Measurements from ENCODE around the gene LILRB3.
"Not testable (repeated sequence)": the region's sequence is repeated elsewhere in the genome, so short reads cannot be mapped to it uniquely, and the experiment has no call there.

The LILRB3 gene

GRCh38 chr19:54222474-54223276 is at the start of gene LILRB3:
TSS of gene LILRB3 (minus strand) at chr19:54223007. CDS start at chr19:54222976, 31 bp downstream.
- not testable (repeated sequence) for H3K4me3 ChIP-seq (ENCODE audit: low read depth, low read length); DNase-seq (ENCODE audit: low read depth)

- H3K4me3 ChIP-seq (ENCODE audit: low read depth, low read length); DNase-seq (ENCODE audit: low read depth): not testable (repeated sequence)
Measured at GRCh38 chr19:54272181-54272580, 49.4 kb upstream of the LILRB3 start.

DNA sequence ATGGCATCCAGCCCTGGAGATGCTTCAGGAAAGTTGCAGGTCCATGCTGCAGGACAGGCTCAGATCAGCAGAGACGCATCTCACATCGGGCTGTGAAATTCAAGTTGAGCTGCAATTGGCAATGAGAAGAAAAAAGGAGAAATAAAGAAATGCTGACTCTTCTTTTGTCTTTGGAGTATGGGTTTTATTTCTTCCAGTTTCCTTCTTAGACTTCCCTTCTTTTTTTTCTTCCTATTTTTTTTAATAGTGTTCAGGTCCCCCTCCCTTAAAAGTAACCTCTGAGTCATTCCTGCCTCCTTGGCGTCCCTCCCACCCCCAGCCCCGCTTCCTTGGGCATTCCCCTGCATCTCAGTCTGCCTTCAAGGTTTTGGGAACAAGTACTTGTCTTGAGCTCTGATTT is 48.8 kb upstream of the LILRB3 start:
- not testable (repeated sequence) for DNase-seq (ENCODE audit: low read depth); H3K4me3 ChIP-seq (ENCODE audit: low read depth, low read length)

GRCh38 chr19:54271106-54271505 is 48.3 kb upstream of the LILRB3 start:
- H3K4me3 ChIP-seq (ENCODE audit: low read depth, low read length) = no peak overlapping the region
- no peak for DNase-seq (ENCODE audit: low read depth)
- TF ChIP-seq, protein P1, sequence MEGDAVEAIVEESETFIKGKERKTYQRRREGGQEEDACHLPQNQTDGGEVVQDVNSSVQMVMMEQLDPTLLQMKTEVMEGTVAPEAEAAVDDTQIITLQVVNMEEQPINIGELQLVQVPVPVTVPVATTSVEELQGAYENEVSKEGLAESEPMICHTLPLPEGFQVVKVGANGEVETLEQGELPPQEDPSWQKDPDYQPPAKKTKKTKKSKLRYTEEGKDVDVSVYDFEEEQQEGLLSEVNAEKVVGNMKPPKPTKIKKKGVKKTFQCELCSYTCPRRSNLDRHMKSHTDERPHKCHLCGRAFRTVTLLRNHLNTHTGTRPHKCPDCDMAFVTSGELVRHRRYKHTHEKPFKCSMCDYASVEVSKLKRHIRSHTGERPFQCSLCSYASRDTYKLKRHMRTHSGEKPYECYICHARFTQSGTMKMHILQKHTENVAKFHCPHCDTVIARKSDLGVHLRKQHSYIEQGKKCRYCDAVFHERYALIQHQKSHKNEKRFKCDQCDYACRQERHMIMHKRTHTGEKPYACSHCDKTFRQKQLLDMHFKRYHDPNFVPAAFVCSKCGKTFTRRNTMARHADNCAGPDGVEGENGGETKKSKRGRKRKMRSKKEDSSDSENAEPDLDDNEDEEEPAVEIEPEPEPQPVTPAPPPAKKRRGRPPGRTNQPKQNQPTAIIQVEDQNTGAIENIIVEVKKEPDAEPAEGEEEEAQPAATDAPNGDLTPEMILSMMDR (IDR thresholded peaks at IDR 0.05; ENCODE audit: low read depth, low read length, missing control alignments) = no peak

DNA sequence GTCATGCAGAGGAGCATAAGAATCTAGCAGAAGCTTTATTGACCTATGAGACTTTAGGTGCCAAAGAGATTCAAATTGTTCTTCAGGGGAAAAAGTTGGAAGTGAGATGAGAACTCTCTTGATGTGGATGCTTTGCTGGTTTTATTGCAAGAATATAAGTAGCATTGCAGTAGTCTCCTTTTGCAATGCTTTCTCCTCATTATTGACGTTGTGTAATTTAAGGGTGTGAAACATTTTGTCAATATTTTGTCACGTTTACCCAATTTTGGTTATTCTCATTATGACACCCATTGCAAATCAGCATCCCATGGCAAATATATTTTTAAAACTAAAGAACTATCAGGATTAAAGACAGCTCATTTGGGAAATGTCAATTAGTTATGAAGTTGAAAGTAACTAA is 46.1 kb upstream of the LILRB3 start:
- no peak for DNase-seq (ENCODE audit: low read depth)
- no peak overlapping the region for H3K4me3 ChIP-seq (ENCODE audit: low read depth, low read length)
- TF ChIP-seq, protein P1 (IDR thresholded peaks at IDR 0.05; ENCODE audit: low read depth, low read length, missing control alignments) = no peak

DNA sequence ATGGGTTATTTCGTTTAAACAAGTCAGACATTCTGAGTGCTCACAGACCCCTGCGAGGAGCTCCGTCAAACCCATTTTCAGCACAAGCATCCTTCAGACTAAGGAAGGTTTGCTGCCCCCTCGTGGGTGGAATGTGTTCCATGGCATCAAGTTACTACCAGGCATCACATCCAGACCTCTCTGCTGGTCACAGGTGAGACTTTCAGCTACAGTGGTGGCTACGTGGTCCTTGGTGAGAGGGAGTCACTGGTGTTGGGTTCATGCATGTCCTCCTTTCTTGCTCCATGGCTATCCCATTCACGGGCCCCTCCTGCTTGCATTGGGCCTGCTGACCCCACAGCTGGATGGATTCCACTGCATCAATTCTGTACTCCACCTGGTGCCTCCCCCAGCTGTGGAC is 43.3 kb upstream of the LILRB3 start:
- no peak overlapping the region for H3K4me3 ChIP-seq (ENCODE audit: low read depth, low read length)
- TF ChIP-seq, protein P1 (IDR thresholded peaks at IDR 0.05; ENCODE audit: low read depth, low read length, missing control alignments) = peak; percentile 89
- DNase-seq (ENCODE audit: low read depth) = peak; percentile 27

- no peak for DNase-seq (ENCODE audit: low read depth)
- TF ChIP-seq, protein P1 (IDR thresholded peaks at IDR 0.05; ENCODE audit: low read depth, low read length, missing control alignments) = no peak
- no peak overlapping the region for H3K4me3 ChIP-seq (ENCODE audit: low read depth, low read length)
Measured at GRCh38 chr19:54262470-54262869, 39.7 kb upstream of the LILRB3 start.

GRCh38 chr19:54262066-54262465 is 39.3 kb upstream of the LILRB3 start:
- TF ChIP-seq, protein P1 (IDR thresholded peaks at IDR 0.05; ENCODE audit: low read depth, low read length, missing control alignments) = no peak
- no peak overlapping the region for H3K4me3 ChIP-seq (ENCODE audit: low read depth, low read length)
- DNase-seq (ENCODE audit: low read depth) = no peak
